Inflammatory macrophage treated with lipopolysaccharide for 1 hour (primary cell): ENCODE results near the gene MACO1.
"Not testable (repeated sequence)": the region's sequence is repeated elsewhere in the genome, so short reads cannot be mapped to it uniquely, and the experiment has no call there.

ENCODE experiments used
- DNase-seq, 2 donors: peaks; one replicate each; pipeline ENCODE4 v3.0.0-alpha.2; 2020 to 2022

The MACO1 gene

GRCh38 chr1:25500694-25501093, 70.0 kb downstream of the MACO1 start:
- no peak for DNase-seq

GRCh38 chr1:25501235-25502058, 70.8 kb downstream of the MACO1 start:
- DNase-seq = no peak

GRCh38 chr1:25502957-25503356, 72.3 kb downstream of the MACO1 start:
- no peak for DNase-seq

- DNase-seq = peak in 1 of 2 donors; percentile 24
Observed at GRCh38 chr1:25503551-25504426, 73.1 kb downstream of the MACO1 start.

- peak; percentile 27 to 29 for DNase-seq
Observed at GRCh38 chr1:25504706-25505595, 74.3 kb downstream of the MACO1 start.

- DNase-seq = no peak
Observed at GRCh38 chr1:25505656-25506385, 75.1 kb downstream of the MACO1 start.

GRCh38 chr1:25506566-25507463, 76.1 kb downstream of the MACO1 start:
- DNase-seq = not testable (repeated sequence)

- DNase-seq = no peak
Observed at GRCh38 chr1:25513666-25514065, 83.0 kb downstream of the MACO1 start.

- no peak for DNase-seq
Observed at GRCh38 chr1:25515033-25515432, 84.3 kb downstream of the MACO1 start.

GRCh38 chr1:25516686-25517085, 86.0 kb downstream of the MACO1 start:
- DNase-seq = no peak

GRCh38 chr1:25517476-25518394, 87.0 kb downstream of the MACO1 start:
- no peak for DNase-seq

- DNase-seq = no peak
Observed at GRCh38 chr1:25519624-25520023, 88.9 kb downstream of the MACO1 start.

GRCh38 chr1:25520446-25521061, 89.9 kb downstream of the MACO1 start:
- peak; percentile 26 to 75 for DNase-seq

GRCh38 chr1:25522031-25522655, 91.4 kb downstream of the MACO1 start:
- peak in 1 of 2 donors; percentile 61 for DNase-seq

GRCh38 chr1:25523542-25523941, 92.8 kb downstream of the MACO1 start:
- DNase-seq = no peak

- no peak for DNase-seq
Observed at GRCh38 chr1:25524568-25525360, 94.1 kb downstream of the MACO1 start.

GRCh38 chr1:25525361-25525688, 94.6 kb downstream of the MACO1 start:
- DNase-seq = no peak

GRCh38 chr1:25526753-25527152, 96.1 kb downstream of the MACO1 start:
- no peak for DNase-seq
